Hepatocyte (in vitro differentiated cells): ENCODE results near the gene RNF152. TPM values are rescaled to one million over a fixed set of nuclear protein-coding genes. Genes with fewer than 3 reads are reported as not detected.
"Not testable (repeated sequence)": the region's sequence is repeated elsewhere in the genome, so short reads cannot be mapped to it uniquely, and the experiment has no call there.

Experiments used
- DNase-seq: peaks from one replicate; pipeline ENCODE4 v3.0.0-alpha.2; 2016; ENCODE audit warnings: low spot score
- H2AFZ ChIP-seq: fragments of 200-600 bp; sonication (generic); 2 replicates; pipeline ENCODE4 v1.6.0; 2016; ENCODE audit warnings: antibody characterized with exemption, mild to moderate bottlenecking
- H3K27ac ChIP-seq: fragments of 200-600 bp; sonication (generic); 2 replicates; pipeline ENCODE4 v1.5.1; 2016; ENCODE audit warnings: mild to moderate bottlenecking
- H3K27me3 ChIP-seq: fragments of 200-600 bp; sonication (generic); 2 replicates; pipeline ENCODE4 v1.6.1; 2016
- H3K36me3 ChIP-seq: fragments of 200-600 bp; sonication (generic); replicated peaks from 2 replicates; pipeline ENCODE4 v1.5.1; 2016; ENCODE audit warnings: low read depth; ENCODE audit not compliant: insufficient read depth
- H3K4me1 ChIP-seq: fragments of 200-600 bp; sonication (generic); 2 replicates; pipeline ENCODE4 v1.5.1; 2016; ENCODE audit warnings: mild to moderate bottlenecking, moderate library complexity; ENCODE audit not compliant: insufficient read depth
- H3K4me2 ChIP-seq: fragments of 200-600 bp; sonication (generic); 2 replicates; pipeline ENCODE4 v1.6.0; 2016
- H3K4me3 ChIP-seq: fragments of 200-600 bp; sonication (generic); 2 replicates; pipeline ENCODE4 v1.5.1; 2016; ENCODE audit warnings: mild to moderate bottlenecking
- H3K79me2 ChIP-seq: fragments of 200-600 bp; sonication (generic); 2 replicates; pipeline ENCODE4 v1.6.0; 2017; ENCODE audit warnings: mild to moderate bottlenecking
- H3K9me2 ChIP-seq: fragments of 200-600 bp; sonication (generic); replicated peaks from 2 replicates; pipeline ENCODE4 v1.6.0; 2017; ENCODE audit warnings: mild to moderate bottlenecking; ENCODE audit not compliant: insufficient read depth
- H3K9me3 ChIP-seq: fragments of 200-600 bp; sonication (generic); 2 replicates; pipeline ENCODE4 v1.5.1; 2016; ENCODE audit warnings: low read depth, mild to moderate bottlenecking
- H4K20me1 ChIP-seq: fragments of 200-600 bp; sonication (generic); 2 replicates; pipeline ENCODE4 v1.6.0; 2016; ENCODE audit warnings: mild to moderate bottlenecking; ENCODE audit not compliant: insufficient read depth, poor library complexity, severe bottlenecking
- CTCF ChIP-seq: fragments of 200-600 bp; sonication (generic); IDR thresholded peaks from 2 replicates; pipeline ENCODE4 v1.5.1; 2016; ENCODE audit warnings: antibody characterized with exemption, mild to moderate bottlenecking; ENCODE audit not compliant: poor library complexity
- EZH2 ChIP-seq: fragments of 200-600 bp; sonication (generic); IDR thresholded peaks from 2 replicates; pipeline ENCODE4 v1.6.1; 2016; ENCODE audit warnings: antibody characterized with exemption, mild to moderate bottlenecking, borderline replicate concordance
- EZH2phosphoT487 ChIP-seq: fragments of 200-600 bp; sonication (generic); IDR thresholded peaks from one replicate; pipeline ENCODE4 v1.6.1; 2018; ENCODE audit warnings: antibody characterized with exemption, mild to moderate bottlenecking, low read depth, moderate library complexity; ENCODE audit not compliant: unreplicated experiment, severe bottlenecking
- WGBS: methylation state at CpG from one replicate; pipeline ENCODE4 v1.1.6; 2016; ENCODE audit warnings: low lambda C conversion rate; ENCODE audit errors: missing lambda C conversion rate; 5-methylcytosine and 5-hydroxymethylcytosine counted together
- polyA plus RNA-seq: library from polyadenylated mRNA; unstranded; fragments of >200 nt; fragmentation: Nextera tagmentation; extraction: Ambion mirVana; gene quantifications from 2 replicates; pipeline ENCODE4 v1.2.1, GENCODE V29; 2016
- total RNA-seq: library from RNA; depleted of rRNA; stranded (reverse); fragments of >200 nt; gene quantifications from 2 replicates; pipeline ENCODE4 v1.2.3, GENCODE V29; 2014

The RNF152 gene
- total and polyA plus RNA-seq, 2 experiments from 2014 or later, result 4.2 to 18.3 TPM

- no peaks in the 10 kb centered on the region for H3K27me3 ChIP-seq
- H3K79me2 ChIP-seq, result no peaks in the 10 kb centered on the region
- no peak overlapping the region for H3K4me2 ChIP-seq
- no peak overlapping the region for H2AFZ ChIP-seq
- no peak overlapping the region for H3K27ac ChIP-seq
- H3K9me3 ChIP-seq, result no peaks in the 10 kb centered on the region
- no peaks in the 10 kb centered on the region for H3K4me1 ChIP-seq
- no peaks in the 10 kb centered on the region for H3K9me2 ChIP-seq
- no peaks in the 10 kb centered on the region for H4K20me1 ChIP-seq
- no peaks in the 10 kb centered on the region for H3K36me3 ChIP-seq
- no peak overlapping the region for H3K4me3 ChIP-seq
- DNase-seq, result no peak
- TF ChIP-seq EZH2phosphoT487 (no peak), CTCF (no peak), EZH2 (no peak)
- WGBS, result 75% methylated on average over 2 of the region's 2 CpGs
Observed at GRCh38 chr18:61803393-61803792, 89.4 kb downstream of the RNF152 start.

GRCh38 chr18:61797696-61798590, 94.9 kb downstream of the RNF152 start:
- Histone ChIP-seq H3K4me1 (no peaks in the 10 kb centered on the region), H2AFZ (no peak overlapping the region), H3K36me3 (no peaks in the 10 kb centered on the region), H3K9me3 (no peaks in the 10 kb centered on the region), H3K4me2 (no peak overlapping the region), H3K9me2 (no peaks in the 10 kb centered on the region), H3K79me2 (no peaks in the 10 kb centered on the region), H3K4me3 (no peak overlapping the region), H3K27me3 (no peaks in the 10 kb centered on the region), H4K20me1 (no peaks in the 10 kb centered on the region), H3K27ac (peak overlapping the region; percentile 52)
- no peak for TF ChIP-seq EZH2
- TF ChIP-seq EZH2phosphoT487, result no peak
- no peak for TF ChIP-seq CTCF
- DNase-seq, result no peak
- 62% methylated on average over 6 of the region's 6 CpGs for WGBS

GRCh38 chr18:61791031-61791430, 101.8 kb downstream of the RNF152 start:
- no peaks in the 10 kb centered on the region for H3K36me3 ChIP-seq
- no peak overlapping the region for H2AFZ ChIP-seq
- H4K20me1 ChIP-seq, result no peaks in the 10 kb centered on the region
- no peak overlapping the region for H3K4me3 ChIP-seq
- H3K9me2 ChIP-seq, result no peaks in the 10 kb centered on the region
- DNase-seq, result no peak
- H3K4me1 ChIP-seq, result no peaks in the 10 kb centered on the region
- H3K4me2 ChIP-seq, result no peak overlapping the region
- H3K27me3 ChIP-seq, result no peaks in the 10 kb centered on the region
- TF ChIP-seq CTCF (no peak), EZH2phosphoT487 (no peak), EZH2 (no peak)
- WGBS, result 63% methylated on average over 3 of the region's 3 CpGs
- no peak overlapping the region for H3K27ac ChIP-seq
- H3K9me3 ChIP-seq, result no peaks in the 10 kb centered on the region
- H3K79me2 ChIP-seq, result no peaks in the 10 kb centered on the region

GRCh38 chr18:61787011-61787670, 105.7 kb downstream of the RNF152 start:
- H3K36me3 ChIP-seq, DNase-seq, H3K79me2 ChIP-seq, H3K9me2 ChIP-seq, H3K4me3 ChIP-seq, H3K27me3 ChIP-seq, H4K20me1 ChIP-seq, H3K27ac ChIP-seq, H3K4me2 ChIP-seq, H3K4me1 ChIP-seq, H2AFZ ChIP-seq, H3K9me3 ChIP-seq: not testable (repeated sequence)
- WGBS, result 86% methylated on average over 1 of the region's 1 CpG
